Choroid plexus epithelial cell (primary cell): ENCODE results near the gene NPTX1.

ENCODE experiments used
- DNase-seq: peaks from one replicate; pipeline ENCODE4 v3.0.0-alpha.2; 2010; ENCODE audit warnings: low read depth
- H3K4me3 ChIP-seq: 2 replicates; pipeline ENCODE4 v1.5.1; 2011; ENCODE audit warnings: low read depth, mild to moderate bottlenecking, control low read depth, low read length, moderate library complexity
- CTCF ChIP-seq: conservative IDR thresholded peaks from 2 replicates; pipeline ENCODE4 v1.5.1; 2011; ENCODE audit warnings: low read depth, mild to moderate bottlenecking, control low read depth, inconsistent platforms, low read length, moderate library complexity

NPTX1 gene

GRCh38 chr17:80459234-80459633 is 17.2 kb downstream of the NPTX1 start:
- no peak for DNase-seq
- H3K4me3 ChIP-seq = no peak overlapping the region
- TF ChIP-seq CTCF = no peak

GRCh38 chr17:80458016-80458415 is 18.4 kb downstream of the NPTX1 start:
- TF ChIP-seq CTCF = no peak
- H3K4me3 ChIP-seq = no peak overlapping the region
- no peak for DNase-seq

GRCh38 chr17:80457236-80457856 is 19.1 kb downstream of the NPTX1 start:
- no peak overlapping the region for H3K4me3 ChIP-seq
- no peak for DNase-seq
- no peak for TF ChIP-seq CTCF

- TF ChIP-seq CTCF = no peak
- no peak for DNase-seq
- no peak overlapping the region for H3K4me3 ChIP-seq
Observed at GRCh38 chr17:80456465-80457235, 19.8 kb downstream of the NPTX1 start.

GRCh38 chr17:80455784-80456183 is 20.6 kb downstream of the NPTX1 start:
- no peak overlapping the region for H3K4me3 ChIP-seq
- TF ChIP-seq CTCF = no peak
- DNase-seq = no peak

GRCh38 chr17:80455336-80455710 is 21.1 kb downstream of the NPTX1 start:
- DNase-seq = no peak
- no peak for TF ChIP-seq CTCF
- H3K4me3 ChIP-seq = peak overlapping the region; percentile 77
